Measurements from ENCODE around the gene TRAPPC3.

The TRAPPC3 gene

GRCh38 chr1:36126797-36127500 is 22.3 kb downstream of the TRAPPC3 start:
- DNase-seq (ENCODE audit: low read depth, low spot score) = no peak

- DNase-seq (ENCODE audit: low read depth, low spot score) = no peak
Measured at GRCh38 chr1:36126005-36126716, 23.1 kb downstream of the TRAPPC3 start.

DNA sequence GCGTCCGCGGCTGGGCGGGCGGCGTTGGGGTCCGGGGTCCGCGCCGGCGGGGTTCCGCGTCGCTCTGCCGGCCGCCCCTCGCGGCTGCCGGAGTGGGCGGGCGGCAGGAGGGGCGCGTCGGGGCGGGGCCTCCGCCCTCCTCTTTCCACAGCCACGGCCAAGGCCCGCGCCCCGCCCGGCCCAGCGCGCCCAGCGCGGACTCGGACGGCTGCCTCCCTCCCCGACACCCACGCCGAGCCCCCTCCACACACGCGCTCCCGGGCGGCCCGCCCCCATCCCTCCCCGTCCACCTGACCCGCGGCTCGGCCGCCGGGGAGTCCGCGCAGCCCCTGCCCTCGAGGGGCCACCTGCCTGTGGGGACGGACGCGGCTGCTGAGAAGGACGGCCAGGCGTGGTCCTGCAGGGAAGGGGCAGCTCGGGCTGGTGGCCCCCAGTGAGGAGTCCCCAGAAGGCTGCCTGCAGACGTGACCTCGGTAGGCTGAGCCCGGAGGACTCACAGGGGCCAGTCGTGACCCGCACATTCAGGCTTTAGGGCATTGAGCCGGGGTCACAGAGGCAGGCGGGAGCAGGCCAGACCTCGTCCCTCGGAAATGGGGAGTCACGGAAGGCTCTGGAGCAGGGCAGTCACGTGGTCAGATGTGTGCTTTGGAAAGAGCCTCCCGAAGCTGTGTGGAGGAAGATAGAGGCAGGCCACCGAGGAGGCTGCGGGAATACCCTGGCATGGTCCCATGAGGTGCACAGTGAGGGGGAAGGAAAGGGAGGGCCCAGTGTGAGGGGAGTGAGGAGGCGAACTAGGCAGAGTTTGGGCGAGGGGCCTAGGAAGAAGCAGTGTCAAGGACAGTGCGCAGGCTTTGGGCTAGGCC is 23.9 kb downstream of the TRAPPC3 start, which contains the start of gene COL8A2:
Gene COL8A2, minus strand, starts transcription at position 94 of the 863 bp plus-strand sequence. CDS start 24,980 bp downstream, outside the sequence.
- no peak for DNase-seq (ENCODE audit: low read depth, low spot score)

DNA sequence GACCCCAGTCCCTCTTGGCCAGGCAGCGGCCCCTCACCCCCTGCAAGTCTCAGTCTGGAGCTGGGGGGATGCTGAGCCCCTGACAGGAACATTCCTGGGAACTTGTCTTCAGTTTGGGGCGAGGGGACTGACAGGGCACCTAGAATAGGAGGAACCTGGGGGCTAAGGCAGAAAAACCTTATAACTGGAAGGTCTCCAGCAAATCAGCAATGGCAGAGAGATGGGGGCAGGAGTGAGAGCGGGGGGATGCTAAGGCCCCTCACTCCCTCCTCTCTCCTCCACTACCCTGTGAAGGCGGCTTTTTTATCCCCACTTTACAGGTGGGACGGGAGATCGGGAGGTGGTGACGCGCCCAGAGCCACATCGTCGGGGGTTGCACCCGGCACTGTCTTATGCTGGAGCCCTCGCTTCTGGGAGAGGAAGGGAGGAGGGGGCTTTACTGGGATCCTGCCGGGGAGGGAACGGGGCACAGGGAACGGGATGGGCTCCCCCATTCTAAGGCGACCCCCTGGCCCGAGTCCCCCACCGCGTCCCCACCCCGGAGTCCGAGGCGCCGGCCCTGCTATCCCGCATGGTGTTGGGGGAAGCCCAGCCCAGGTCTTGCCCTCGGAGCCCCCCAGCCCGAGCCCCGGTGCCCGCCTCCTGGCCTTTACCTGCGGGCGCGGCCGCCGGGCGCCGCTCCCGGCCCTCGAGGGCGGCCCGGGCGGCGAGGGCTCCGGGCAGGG is 24.7 kb downstream of the TRAPPC3 start:
- DNase-seq (ENCODE audit: low read depth, low spot score) = no peak

DNA sequence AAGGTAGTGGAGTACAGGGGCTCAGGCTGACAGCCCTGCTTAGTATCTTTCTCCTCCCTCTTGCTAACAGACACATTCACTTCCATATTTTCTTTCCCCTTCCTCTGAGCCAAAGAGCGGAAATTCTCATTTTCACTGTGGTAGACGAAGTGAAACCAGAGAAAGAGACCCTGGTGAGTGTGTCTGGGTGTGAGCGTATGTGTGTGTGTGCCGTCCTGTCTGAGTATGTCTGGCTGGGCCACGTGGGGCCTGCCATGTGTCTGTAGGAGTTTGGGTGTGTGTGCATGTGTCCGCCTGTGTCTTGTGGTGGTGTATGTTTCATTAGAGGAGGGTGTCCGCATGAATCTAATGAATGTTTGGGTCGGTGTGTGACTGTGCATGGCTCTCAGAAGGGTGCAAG is 25.9 kb downstream of the TRAPPC3 start:
- no peak for DNase-seq (ENCODE audit: low read depth, low spot score)

DNA sequence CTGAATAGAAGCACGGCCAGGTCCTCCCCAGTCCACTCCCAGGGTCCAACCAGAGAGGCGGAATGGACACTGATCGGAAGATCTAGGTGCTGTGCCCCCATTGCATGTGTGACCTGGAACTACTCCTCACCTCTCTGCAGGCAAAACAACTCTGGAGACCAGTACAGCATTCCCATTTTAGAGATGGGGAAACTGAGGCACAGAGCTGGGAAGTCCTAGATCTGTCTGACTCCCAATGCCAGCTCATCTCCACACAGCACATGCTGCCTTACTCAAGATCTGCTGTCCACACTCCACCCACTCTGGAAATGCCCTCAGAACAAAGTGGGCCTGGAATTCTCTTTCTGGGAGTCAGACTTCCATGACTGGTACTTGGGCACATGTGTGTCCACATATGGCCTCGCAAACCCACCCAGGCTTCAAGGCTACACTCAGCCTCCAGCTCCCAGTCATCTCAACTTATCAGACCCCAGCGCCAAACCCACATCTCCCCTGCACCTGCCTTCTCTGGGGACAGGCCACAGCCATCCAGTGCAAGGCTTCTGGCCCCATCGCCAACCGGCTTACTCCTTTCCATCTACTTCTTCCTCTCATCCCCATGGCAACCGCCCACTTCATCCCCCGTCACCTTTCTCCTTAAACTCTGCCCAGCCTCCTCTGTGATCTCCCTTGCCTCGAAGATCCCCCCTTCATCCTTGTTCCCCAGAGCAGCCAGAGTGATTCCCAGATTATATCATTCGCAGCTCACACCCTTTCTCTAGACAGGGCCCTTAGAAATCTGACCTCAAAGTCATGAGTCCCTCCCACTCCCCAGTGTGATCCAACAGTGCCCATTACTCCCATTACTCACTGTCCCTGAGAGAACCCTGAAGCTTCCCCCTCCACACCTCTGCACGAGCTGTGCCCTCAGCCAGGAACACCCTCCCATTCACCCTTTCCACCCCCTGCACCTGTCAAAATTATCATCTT is 26.9 kb downstream of the TRAPPC3 start:
- no peak for DNase-seq (ENCODE audit: low read depth, low spot score)

- no peak for DNase-seq (ENCODE audit: low read depth, low spot score)
Measured at GRCh38 chr1:36119456-36119855, 29.8 kb downstream of the TRAPPC3 start.

DNA sequence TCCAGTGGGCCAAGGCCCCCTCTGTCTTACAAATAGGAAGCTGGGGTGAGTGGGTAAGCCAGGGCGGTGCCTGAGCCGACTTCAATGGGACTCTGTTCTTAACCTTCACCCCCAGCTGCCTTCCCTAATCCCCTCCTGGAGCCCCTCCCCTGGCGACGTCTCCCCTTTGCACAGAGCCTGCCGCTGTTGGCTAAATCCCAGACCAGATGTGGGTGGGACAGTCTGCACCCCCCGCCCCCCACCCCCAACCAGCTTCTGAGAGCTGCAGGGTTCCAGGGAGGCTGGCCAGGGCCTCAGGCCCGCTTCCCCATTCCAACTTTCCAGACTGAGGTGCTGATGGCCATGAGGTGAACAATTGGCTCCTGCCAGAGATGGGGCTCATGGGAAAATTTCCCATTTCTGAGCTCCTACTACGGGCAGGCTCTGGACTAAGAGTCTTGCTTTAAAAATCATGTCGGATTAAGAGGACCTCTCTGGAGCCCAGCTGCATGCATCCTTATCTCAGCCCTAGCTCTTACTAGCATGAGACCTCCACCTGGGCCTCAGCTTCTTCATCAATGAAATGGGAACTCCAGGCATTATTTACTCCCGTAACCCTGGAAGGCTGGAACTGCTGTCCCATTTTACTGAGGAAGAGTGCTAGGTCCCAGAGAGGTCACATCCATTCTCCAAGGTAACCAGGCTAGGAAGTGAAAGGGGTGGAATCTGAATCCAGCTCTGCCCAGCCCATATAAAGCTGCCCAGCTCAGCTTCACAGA is 30.7 kb downstream of the TRAPPC3 start:
- DNase-seq (ENCODE audit: low read depth, low spot score) = no peak

DNA sequence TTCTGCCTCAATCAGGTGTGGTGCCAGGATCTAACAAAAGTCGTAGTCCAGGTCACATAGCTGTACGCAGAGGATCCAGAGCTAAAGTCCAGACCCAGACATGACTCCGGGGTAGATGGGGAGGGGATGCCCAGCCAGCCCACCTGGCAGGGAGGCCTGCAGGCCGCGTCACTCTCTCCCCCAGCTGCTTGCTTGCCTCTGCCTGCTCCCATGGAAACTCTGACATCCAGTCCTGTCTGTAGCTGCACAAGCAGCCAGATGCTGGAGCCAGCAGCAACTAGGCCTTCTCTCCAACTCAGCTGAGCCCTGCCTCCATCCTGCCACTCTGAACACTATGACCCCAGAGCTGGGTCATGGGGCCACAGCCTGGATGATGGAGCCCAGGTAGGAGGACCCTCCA is 32.4 kb downstream of the TRAPPC3 start:
- DNase-seq (ENCODE audit: low read depth, low spot score) = no peak

DNA sequence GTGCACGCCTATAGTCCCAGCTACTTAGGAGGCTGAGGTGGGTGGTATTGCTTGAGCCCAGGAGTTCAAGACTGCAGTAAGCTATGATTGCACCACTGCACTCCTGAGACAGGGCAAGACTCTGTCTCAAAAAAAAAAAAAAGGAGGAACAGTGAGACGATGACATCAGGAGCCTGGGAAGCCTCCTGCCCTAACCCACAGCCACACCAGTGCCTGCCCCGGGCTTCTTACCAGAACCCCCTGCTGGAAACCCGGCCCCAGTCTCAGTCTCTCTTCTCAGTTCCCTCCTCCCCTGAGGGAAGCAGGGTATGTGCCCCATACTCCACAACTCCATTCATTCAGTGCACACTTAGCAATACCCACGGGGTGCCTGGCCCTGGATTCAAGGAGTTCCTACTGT is 33.4 kb downstream of the TRAPPC3 start:
- DNase-seq (ENCODE audit: low read depth, low spot score) = no peak

DNA sequence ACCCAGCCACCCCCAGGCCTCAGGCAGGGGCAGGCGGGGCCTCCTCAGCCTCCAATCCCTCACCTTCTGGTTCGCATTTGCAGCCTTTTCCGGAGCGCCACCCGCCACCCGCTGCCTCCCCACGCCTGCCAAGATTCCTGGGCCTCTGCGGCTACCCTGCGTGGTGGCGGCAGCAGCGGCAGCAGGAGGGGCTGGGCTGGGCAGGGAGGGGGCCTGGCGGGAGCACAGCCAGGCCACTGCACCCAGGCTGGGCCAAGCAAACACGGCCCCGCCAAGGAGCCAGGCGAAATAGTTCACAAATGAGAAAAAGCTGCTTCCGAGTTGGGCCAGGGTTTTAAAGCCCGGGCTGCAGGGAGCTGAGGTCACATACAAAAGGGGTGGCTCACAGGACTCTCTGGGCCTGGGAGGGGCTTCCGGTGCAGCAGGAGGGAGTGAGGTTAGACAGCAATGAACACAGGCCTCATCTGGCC is 34.1 kb downstream of the TRAPPC3 start:
- no peak for DNase-seq (ENCODE audit: low read depth, low spot score)

GRCh38 chr1:36114371-36114770 is 34.9 kb downstream of the TRAPPC3 start:
- no peak for DNase-seq (ENCODE audit: low read depth, low spot score)

GRCh38 chr1:36112823-36113222 is 36.5 kb downstream of the TRAPPC3 start:
- no peak for DNase-seq (ENCODE audit: low read depth, low spot score)

GRCh38 chr1:36111151-36111550 is 38.1 kb downstream of the TRAPPC3 start:
- no peak for DNase-seq (ENCODE audit: low read depth, low spot score)

DNA sequence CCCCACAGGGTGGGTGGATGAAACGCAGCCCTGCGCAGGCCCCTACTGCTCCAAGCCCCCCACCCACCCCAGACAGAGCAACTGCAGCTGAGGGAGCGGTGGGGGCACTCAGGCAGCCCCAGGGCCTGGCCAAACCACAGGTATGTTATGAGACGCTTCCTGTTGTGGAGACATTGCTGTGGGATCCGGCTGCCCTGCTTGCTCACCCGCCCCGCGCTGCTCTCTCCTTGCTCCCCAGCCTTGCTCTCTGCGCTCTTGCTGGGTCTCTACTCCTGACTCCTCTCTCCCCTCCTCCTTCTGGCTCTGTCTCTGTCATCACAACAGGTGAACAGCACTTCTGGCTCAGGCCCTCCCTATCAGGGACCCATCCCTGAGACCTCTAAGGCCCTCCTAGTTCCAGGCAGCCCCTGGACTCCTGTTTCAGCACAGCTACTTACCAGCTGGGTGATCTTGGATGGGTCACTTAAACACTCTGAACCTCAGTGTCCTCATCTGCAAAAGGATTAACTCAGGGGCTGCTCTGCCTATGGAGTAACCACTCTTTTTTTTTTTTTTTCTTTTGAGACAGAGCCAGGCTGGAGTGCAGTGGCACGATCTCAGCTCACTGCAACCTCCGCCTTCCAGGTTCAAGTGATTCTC is 40.1 kb downstream of the TRAPPC3 start:
- DNase-seq (ENCODE audit: low read depth, low spot score) = no peak

- DNase-seq (ENCODE audit: low read depth, low spot score) = no peak
Measured at GRCh38 chr1:36108314-36108713, 41.0 kb downstream of the TRAPPC3 start.

DNA sequence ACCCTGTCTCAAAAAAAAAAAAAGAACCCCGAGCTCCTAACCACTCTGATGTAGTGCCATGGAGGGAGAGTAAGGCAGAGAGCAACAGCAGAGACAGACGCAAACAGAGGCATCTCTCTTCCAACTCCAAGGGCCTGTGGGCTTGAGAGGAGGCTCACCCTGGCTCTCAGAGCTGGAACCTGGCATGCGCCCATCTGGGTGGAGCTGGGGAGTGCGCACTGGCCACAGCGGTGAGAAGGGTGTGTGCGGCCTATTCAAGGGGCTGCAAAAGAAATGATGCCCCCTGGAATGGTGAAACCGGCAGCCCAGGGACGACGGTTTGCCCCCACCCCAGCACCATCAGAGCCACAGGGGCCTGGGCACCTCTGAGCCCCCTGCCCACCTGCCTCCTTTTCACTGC is 41.9 kb downstream of the TRAPPC3 start:
- DNase-seq (ENCODE audit: low read depth, low spot score) = no peak

DNA sequence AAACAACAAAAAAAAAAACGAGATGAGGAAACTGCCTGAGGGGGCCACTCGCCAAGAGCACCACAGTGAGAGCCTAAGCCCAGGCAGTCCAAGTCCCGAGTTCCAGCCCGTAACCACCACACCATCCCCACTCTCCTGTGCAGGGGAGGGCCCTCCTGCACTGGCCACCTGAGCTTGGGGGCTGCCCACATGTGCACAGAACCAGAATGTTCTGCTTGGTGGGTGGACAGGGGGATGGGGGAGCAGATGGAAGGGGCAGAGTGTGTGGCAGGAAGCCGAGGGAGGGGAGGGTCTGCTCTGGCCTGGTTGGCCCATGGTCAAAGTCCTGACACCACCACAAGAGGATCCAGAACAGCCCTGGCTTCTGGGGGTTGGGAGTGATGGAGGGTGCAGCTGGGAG is 43.0 kb downstream of the TRAPPC3 start:
- no peak for DNase-seq (ENCODE audit: low read depth, low spot score)

DNA sequence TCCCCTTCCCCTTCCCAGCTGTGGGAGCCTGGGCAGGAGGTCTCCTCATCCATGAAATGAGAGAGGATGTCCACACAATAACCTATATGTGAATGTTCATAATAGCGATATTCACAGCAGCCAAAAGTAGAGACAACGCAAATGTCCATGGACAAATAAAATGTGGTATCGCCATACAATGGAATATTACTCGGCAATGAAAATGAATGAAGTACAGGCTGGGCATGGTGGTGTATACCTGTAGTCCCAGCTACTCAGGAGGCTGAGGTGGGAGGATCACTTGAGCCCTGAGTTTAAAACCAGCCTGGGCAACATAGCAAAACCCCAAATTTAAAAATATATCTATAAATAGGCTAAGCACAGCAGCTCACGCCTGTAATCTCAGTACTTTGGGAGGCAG is 47.7 kb downstream of the TRAPPC3 start:
- no peak for DNase-seq (ENCODE audit: low read depth, low spot score)
